Upper lobe of left lung (tissue), 6 donors: ENCODE data around the gene UBASH3A. TPM values are rescaled to one million over a fixed set of nuclear protein-coding genes. Genes with fewer than 3 reads are reported as not detected.
"Not testable (repeated sequence)": the region's sequence is repeated elsewhere in the genome, so short reads cannot be mapped to it uniquely, and the experiment has no call there.

Source experiments
- ATAC-seq, 2 donors: fragments of 200-7000 bp; cut with Tn5 transposase; one replicate each; pipeline ENCODE4 v1.9.1; 2022; ENCODE audit warnings: mild to moderate bottlenecking in 2 of 2, moderate library complexity in 2 of 2; ENCODE audit not compliant: low FRiP score in 2 of 2
- DNase-seq, 2 donors: peaks; one replicate each; pipeline ENCODE4 v3.0.0-alpha.2; 2019 to 2020
- H3K27ac ChIP-seq, 4 donors: fragments of 200-600 bp; sonication (generic); one replicate each; pipeline ENCODE4 v1.5.1; 2016 to 2019
- H3K27me3 ChIP-seq, 4 donors: fragments of 200-600 bp; sonication (generic); one replicate each; pipeline ENCODE4 v1.5.1; 2017 to 2019
- H3K36me3 ChIP-seq, 4 donors: fragments of 200-600 bp; sonication (generic); one replicate each; pipeline ENCODE4 v1.5.1; 2016 to 2019
- H3K4me1 ChIP-seq, 4 donors: fragments of 200-600 bp; sonication (generic); one replicate each; pipeline ENCODE4 v1.5.1; 2018 to 2019
- H3K4me3 ChIP-seq, 4 donors: fragments of 200-600 bp; sonication (generic); one replicate each; pipeline ENCODE4 v1.5.1; 2017 to 2019; ENCODE audit warnings: mild to moderate bottlenecking in 2 of 4, moderate library complexity in 1 of 4
- H3K9me3 ChIP-seq, 4 donors: fragments of 200-600 bp; sonication (generic); one replicate each; pipeline ENCODE4 v1.5.1; 2018 to 2019
- CTCF ChIP-seq, 6 experiments: fragments of 450-650 bp in 4 of 6; fragments of 200-600 bp in 2 of 6; sonication (generic) in 2 of 6; IDR thresholded peaks; one replicate each; pipeline ENCODE4 v1.5.1; 2016 to 2019; ENCODE audit warnings: antibody characterized with exemption in 6 of 6
- EP300 ChIP-seq, 4 donors: sonication (generic); formaldehyde crosslinking; IDR thresholded peaks; one replicate each; pipeline ENCODE4 v1.5.1; 2017; ENCODE audit warnings: antibody characterized with exemption in 4 of 4, control low read depth in 2 of 4
- POLR2A ChIP-seq, 4 donors: fragments of 450-650 bp; IDR thresholded peaks; one replicate each; pipeline ENCODE4 v1.5.1; 2016 to 2017; ENCODE audit warnings: antibody characterized with exemption in 4 of 4, mild to moderate bottlenecking in 2 of 4
- POLR2AphosphoS5 ChIP-seq, 2 donors: sonication (generic); formaldehyde crosslinking; IDR thresholded peaks; one replicate each; pipeline ENCODE4 v1.5.1; 2017; ENCODE audit warnings: antibody characterized with exemption in 2 of 2
- WGBS, 2 donors: methylation state at CpG; one replicate each; pipeline ENCODE4 v1.1.5; 2017 to 2018; 5-methylcytosine and 5-hydroxymethylcytosine counted together
- total RNA-seq, 6 donors: library from RNA; depleted of rRNA in 4 of 6; stranded (reverse); fragments of >200 nt in 4 of 6; gene quantifications; one replicate each; pipeline versions ENCODE4 v1.1.0 to v1.2.1, GENCODE V29; 2016 to 2021
- donor health status: DM: no; HTN: no; CAD: no; lungs with moderate emphysema.
- donor health status: DM: no; HTN: yes; CAD: no; lungs with severe emphysema.

The UBASH3A gene
- total RNA-seq, 6 donors from 2014 or later, result 1.4 to 7.3 (median 2.9) TPM; not detected in 1

GRCh38 chr21:42404539-42404938, 837 bp downstream of the UBASH3A start:
- WGBS, 2 donors, result 79 to 85% methylated on average over 8 to 10 of the region's 10 CpGs
- H3K27ac ChIP-seq, result peak overlapping the region in 1 of 4 donors; percentile 5
- no peaks in the 10 kb centered on the region for H3K4me1 ChIP-seq
- ATAC-seq (no peak), DNase-seq (no peak)
- H3K36me3 ChIP-seq, result no peaks in the 10 kb centered on the region
- no peaks in the 10 kb centered on the region for H3K27me3 ChIP-seq
- peak overlapping the region in 2 of 4 donors; percentile 16 to 23 for H3K4me3 ChIP-seq
- H3K9me3 ChIP-seq, result no peaks in the 10 kb centered on the region
- TF ChIP-seq POLR2AphosphoS5 (IDR thresholded peaks at IDR 0.05), result no peak
- TF ChIP-seq EP300 (IDR thresholded peaks at IDR 0.05), result no peak
- TF ChIP-seq CTCF (IDR thresholded peaks at IDR 0.05), result no peak
- TF ChIP-seq POLR2A (IDR thresholded peaks at IDR 0.05), result no peak

- 88 to 93% methylated on average over 21 to 23 of the region's 23 CpGs for WGBS, 2 donors
- ATAC-seq (no peak), DNase-seq (peak in 1 of 2 donors; percentile 51)
- no peaks in the 10 kb centered on the region for H3K4me1 ChIP-seq
- H3K27me3 ChIP-seq, result no peaks in the 10 kb centered on the region
- H3K9me3 ChIP-seq, result no peaks in the 10 kb centered on the region
- H3K27ac ChIP-seq, result peak overlapping the region in 2 of 4 donors; percentile 19 to 47
- H3K4me3 ChIP-seq, result peak overlapping the region in 2 of 4 donors; percentile 23 to 25
- no peak for TF ChIP-seq POLR2A (IDR thresholded peaks at IDR 0.05)
- H3K36me3 ChIP-seq, result no peaks in the 10 kb centered on the region
Observed at GRCh38 chr21:42405064-42406013, 1.6 kb downstream of the UBASH3A start.

DNA sequence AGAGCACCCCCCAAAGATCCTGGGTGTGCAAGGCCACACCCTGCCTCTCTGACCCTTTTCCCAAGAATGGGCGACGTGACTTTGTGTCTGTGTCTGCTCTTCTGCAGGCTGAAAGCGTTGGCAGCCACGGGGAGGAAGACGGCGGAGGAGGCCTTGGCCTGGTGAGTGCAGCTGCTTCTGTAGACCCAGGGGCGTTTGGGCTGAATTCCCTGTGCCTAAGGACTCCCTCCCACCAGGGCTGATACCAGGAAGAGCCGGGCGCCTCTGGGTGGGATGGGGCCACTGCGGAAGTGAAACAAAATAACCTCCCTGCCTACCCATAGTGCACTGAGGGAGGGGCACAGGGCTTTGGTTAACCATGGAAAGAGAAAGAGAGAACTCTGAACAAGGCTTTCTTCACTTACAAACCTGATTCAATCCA, 2.5 kb downstream of the UBASH3A start:
- Histone ChIP-seq H3K27ac (peak overlapping the region in 2 of 4 donors; percentile 19 to 47), H3K9me3 (no peaks in the 10 kb centered on the region), H3K27me3 (no peaks in the 10 kb centered on the region), H3K36me3 (no peaks in the 10 kb centered on the region), H3K4me3 (peak overlapping the region in 2 of 4 donors; percentile 23 to 25), H3K4me1 (no peaks in the 10 kb centered on the region)
- 80 to 87% methylated on average over 9 to 10 of the region's 10 CpGs for WGBS, 2 donors
- ATAC-seq, result no peak
- DNase-seq, result no peak
- TF ChIP-seq EP300 (IDR thresholded peaks at IDR 0.05) (no peak), CTCF (IDR thresholded peaks at IDR 0.05) (no peak), POLR2AphosphoS5 (IDR thresholded peaks at IDR 0.05) (no peak), POLR2A (IDR thresholded peaks at IDR 0.05) (no peak)

DNA sequence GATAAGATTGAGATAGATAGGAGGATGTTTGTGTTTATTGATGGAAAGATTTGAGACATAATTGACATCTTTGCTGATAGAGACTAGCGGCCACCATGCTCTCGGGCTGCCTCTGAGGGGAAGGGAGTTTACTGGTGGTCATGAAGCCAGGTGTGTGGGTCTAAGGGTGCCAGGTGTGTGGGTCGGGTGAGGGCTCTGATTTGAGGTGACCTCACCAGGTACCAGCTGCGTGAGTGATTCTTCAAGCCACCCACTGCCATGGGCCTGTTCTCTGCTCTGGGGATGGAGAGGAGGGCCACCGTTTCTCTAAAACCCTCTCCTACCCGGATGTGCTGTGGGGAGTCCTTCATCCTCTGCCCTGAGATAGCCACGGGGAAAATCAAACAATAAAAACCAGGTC, 3.2 kb downstream of the UBASH3A start:
- ATAC-seq (no peak), DNase-seq (no peak)
- Histone ChIP-seq H3K27me3 (no peaks in the 10 kb centered on the region), H3K4me3 (no peak overlapping the region), H3K27ac (no peak overlapping the region), H3K36me3 (no peaks in the 10 kb centered on the region), H3K4me1 (peaks cover 0 to 2% (median 0%) of the 10 kb centered on the region in 4 donors), H3K9me3 (no peaks in the 10 kb centered on the region)
- TF ChIP-seq CTCF (IDR thresholded peaks at IDR 0.05), result no peak
- no peak for TF ChIP-seq POLR2AphosphoS5 (IDR thresholded peaks at IDR 0.05)
- no peak for TF ChIP-seq EP300 (IDR thresholded peaks at IDR 0.05)
- TF ChIP-seq POLR2A (IDR thresholded peaks at IDR 0.05), result no peak
- 65 to 79% methylated on average over 6 to 7 of the region's 7 CpGs for WGBS, 2 donors

DNA sequence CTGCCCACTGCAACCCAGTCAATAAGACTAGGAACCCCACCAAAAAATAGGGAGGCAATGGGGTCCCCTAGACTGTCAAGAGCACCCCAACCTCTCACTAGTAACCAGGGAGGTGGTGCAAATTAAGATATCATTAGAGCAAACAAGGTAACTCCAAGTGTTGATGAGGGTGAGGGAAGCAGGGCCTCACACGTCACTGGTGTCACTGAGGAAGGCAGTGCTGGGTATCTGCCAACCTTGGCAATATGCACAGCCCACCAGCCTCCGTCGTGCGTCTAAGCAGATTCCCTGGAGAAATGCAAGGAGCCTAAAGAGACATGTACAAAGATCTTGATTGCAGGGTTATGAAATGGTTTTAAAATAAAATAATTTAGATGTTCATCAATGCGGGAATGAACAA, 3.8 kb downstream of the UBASH3A start:
- TF ChIP-seq POLR2AphosphoS5 (IDR thresholded peaks at IDR 0.05) (no peak), POLR2A (IDR thresholded peaks at IDR 0.05) (no peak), CTCF (IDR thresholded peaks at IDR 0.05) (no peak), EP300 (IDR thresholded peaks at IDR 0.05) (no peak)
- DNase-seq (no peak), ATAC-seq (no peak)
- Histone ChIP-seq H3K36me3 (no peaks in the 10 kb centered on the region), H3K4me3 (no peak overlapping the region), H3K4me1 (peaks cover 0 to 8% (median 0%) of the 10 kb centered on the region in 4 donors), H3K9me3 (no peaks in the 10 kb centered on the region), H3K27ac (no peak overlapping the region), H3K27me3 (peaks cover 0 to 1% (median 0%) of the 10 kb centered on the region in 4 donors)
- WGBS, 2 donors, result 76 to 85% methylated on average over 5 of the region's 5 CpGs

DNA sequence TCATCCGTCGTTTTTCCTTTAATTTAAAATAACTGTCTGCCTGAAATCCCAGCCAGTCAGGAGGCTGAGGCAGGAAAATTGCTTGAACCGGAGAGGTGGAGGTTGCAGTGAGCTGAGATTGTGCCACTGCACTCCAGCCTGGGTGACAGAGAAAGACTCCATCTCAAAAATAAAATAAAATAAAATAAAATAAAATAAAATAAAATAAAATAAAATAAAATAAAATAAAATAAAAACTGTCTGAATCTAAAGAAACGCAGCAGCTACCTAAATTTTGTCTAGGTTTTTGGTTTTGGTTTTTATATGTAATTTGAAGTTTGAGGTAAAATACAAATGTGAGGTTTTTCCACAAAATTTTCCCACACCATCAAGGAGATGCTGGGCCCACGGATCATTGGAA, 5.0 kb downstream of the UBASH3A start:
- not testable (repeated sequence) for H3K27ac ChIP-seq, ATAC-seq, H3K27me3 ChIP-seq, H3K9me3 ChIP-seq, H3K4me3 ChIP-seq, H3K36me3 ChIP-seq, DNase-seq, H3K4me1 ChIP-seq
- 91 to 95% methylated on average over 5 of the region's 5 CpGs for WGBS, 2 donors
